GM18907 (cell line): ENCODE results near the gene REEP6.
A peak's percentile ranks its signal among the peaks of the same experiment; 100 is the strongest.
"Not testable (repeated sequence)": the region's sequence is repeated elsewhere in the genome, so short reads cannot be mapped to it uniquely, and the experiment has no call there.

Experiments
- ATAC-seq: cut with Tn5 transposase; IDR thresholded peaks from one replicate; pipeline ENCODE4 v1.9.1; 2021; ENCODE audit warnings: mild to moderate bottlenecking, moderate library complexity; ENCODE audit not compliant: unreplicated experiment

Gene REEP6

DNA sequence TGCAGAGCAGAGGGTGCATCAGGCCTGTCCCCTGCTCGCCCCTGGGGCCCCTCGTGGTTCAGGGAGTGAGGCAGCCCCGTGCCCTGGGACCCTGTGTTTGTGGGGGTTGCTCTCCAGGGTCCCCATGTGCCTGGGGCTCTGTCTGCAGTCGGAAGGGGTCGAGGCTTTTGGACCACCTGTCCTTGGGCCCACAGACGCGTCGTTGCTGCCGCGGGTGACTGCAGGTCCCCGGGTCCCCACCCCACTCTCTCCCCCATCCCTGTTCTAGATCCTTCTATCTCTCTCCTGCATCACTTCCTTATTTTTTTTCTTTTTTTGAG, 2.7 kb upstream of the REEP6 start:
- ATAC-seq = no peak

DNA sequence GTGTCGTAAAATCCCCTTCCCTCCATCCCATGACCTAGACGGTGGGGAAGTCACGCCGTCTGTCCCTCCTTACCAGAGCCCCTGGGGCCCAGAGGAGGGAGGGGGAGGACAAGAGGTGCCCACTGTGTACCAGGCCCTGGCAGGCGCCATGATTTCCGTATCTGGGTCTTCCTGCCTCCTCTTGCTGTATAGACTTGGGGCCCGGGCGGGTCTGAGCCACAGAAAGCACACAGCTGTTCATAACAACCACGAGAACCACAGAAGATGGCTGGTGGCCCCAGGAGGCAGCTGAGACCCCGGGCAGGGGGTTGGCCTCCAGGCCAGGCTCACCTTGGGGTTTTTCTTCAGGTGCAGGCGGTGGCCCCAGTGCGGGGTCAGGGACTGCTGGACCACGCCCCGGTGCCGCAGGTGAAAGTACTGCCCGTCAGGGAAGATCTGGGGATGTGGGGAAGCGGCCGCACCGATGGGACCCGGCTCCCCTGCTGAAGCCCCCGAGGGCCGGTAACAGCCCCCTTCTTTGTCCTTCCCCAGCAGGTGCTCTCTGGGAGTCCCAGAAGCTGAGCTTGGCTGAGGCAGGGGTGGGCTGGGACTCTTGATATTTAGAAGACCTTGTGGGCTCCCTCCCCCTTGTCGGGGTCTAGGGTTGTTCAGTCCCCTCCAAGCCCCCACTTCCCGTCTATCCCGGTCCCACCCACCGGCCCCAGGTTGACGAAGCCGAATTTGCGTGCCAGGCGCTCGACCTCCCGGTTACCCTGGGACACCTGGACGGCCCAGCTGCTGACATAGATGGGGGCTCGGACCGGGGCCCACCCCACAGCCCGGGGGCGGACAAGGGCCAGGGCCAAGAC, 1.3 kb upstream of the REEP6 start:
- peak; percentile 3 for ATAC-seq

DNA sequence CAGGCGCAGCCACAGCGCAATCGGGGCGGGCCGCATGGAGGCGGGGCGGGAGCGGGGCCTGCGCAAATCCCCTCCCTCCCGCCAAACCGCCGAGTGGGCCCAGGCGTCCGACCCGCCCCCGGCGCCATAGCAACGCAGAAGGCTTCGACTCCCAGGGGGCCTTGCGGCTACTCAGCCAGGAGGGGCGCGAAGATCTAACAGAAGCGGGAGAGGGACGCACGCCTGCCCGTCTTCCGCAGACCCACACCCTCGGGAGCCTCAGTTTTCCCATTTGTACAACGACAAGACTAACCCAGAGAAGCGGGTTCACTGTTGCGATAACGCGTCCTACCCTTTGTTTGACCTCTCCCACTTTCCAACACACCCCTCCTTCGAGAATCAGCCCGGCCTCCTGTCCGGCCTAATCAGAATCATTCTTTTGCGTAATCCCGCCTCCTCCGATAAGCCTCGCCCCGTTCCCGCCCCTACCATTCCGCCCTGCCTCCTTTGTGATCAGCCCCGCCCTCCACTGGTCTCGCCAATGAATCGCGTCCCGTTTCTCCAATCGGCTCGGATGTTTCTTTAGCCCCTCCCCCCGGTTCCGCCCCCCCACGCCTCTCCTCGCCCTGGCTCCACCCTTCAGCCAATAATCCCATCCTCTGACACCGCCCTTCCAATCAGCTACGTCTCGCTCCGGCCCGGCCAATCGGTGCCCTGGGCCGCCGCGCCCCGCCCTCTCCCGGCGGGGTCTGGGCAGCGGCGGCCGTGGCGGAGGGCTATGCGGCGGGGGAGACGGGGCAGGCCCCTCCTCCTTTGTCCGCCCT, 469 bp upstream of the REEP6 start, which contains the start of gene PCSK4:
Gene PCSK4, minus strand, starts transcription at position 40 of the 803 bp plus-strand sequence. Its CDS starts 4 bp downstream, at position 36.
- ATAC-seq = peak; percentile 73

DNA sequence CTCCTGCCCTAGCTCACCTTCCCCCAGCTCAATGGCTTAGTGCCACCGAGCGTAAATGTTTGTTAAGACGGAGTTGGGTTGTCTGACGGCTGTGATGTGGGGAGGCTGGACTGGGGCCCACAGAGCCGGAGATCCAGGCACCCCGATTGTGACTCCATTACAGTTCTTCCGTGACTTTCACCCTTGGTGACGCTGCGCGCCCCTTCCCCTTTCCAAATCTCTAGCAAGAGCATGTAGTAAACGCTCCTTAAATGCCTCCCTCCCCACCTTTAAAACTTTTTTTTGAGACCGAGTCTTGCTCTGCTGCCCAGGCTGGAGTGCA, 829 bp downstream of the REEP6 start:
- no peak for ATAC-seq

DNA sequence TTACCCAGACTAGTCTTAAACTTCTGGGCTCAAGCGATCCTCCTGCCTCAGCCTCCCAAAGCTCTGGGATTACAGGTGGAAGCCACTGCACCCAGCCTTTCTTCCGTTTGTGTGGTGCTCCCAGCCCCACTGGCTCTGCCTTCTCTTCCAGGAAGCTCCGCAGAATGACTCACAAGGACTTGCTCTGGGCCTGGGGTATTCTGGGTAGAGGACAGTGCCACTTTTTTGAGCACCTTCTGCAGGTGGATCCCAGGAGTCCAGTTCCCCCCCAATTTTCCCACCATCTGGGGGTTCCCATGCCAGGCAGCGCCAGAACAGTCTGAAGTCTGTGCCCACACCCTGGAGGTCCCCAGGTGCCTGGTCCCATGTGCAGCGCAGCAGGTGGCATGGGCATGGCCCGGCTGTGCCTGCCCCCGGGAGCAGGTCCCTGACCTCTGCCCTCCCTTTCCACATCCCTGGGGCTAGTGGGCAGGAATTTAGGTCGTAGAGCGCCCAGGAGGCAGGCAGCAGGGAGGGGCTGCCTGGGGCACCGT, 1.6 kb downstream of the REEP6 start:
- ATAC-seq = no peak

DNA sequence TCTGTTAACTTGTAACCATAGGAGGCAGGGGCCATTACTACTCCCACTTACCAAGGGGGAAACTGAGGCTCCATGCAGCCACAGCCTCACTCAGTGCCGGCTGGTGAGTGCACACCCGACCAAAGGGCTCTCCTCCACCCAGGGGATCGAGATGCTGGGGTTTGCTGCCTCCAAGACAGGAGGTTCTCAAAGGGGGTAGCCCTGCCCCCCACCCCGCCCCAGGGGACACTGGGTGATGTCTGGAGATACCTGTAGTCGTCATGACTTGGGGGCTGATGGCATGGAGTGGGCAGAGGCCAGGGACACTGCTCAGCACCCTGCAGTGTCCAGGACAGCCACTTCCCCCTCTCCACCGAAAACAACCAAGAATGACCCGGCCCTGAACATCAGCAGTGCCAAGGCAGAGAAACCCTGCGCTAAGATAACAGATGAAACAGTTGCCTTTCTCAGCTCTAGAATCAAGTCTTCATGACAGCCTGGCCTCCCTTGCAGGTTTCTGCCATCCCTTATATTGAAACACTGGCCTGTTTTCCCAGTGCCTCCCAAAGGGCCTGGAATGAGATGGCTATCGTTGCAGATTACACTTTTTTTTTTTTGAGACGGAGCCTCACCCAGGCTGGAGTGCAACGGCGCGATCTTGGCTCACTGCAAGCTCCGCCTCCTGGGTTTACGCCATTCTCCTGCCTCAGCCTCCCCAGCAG, 3.3 kb downstream of the REEP6 start:
- no peak for ATAC-seq

DNA sequence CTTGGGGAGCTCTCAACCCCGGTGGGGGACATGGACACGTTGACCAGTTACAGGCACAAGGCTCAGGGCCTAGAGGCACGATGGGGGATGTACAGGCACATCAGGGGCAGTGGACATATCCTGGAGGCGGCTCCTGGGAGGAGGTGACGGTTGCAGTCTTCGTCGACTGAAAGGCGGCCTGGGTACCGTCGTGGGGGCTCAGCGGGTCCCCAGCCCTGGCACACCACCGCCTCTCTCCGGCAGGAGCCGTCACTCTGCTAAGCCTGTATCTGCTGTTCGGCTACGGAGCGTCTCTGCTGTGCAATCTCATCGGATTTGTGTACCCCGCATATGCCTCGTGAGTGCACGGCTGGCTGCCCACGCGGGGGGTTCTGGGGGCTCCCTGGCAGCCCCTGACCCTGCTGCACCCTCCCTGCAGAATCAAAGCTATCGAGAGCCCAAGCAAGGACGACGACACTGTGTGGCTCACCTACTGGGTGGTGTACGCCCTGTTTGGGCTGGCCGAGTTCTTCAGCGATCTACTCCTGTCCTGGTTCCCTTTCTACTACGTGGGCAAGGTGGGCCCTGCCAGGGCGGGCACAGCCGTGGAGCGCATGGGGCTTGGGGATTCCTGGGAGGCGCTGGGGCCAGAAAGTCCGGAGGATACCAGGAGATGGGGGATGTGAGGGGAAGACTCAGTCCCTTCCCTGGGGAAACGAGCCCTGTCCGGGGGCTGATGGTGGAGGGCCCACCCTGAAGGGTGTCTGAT, 4.2 kb downstream of the REEP6 start:
- no peak for ATAC-seq

DNA sequence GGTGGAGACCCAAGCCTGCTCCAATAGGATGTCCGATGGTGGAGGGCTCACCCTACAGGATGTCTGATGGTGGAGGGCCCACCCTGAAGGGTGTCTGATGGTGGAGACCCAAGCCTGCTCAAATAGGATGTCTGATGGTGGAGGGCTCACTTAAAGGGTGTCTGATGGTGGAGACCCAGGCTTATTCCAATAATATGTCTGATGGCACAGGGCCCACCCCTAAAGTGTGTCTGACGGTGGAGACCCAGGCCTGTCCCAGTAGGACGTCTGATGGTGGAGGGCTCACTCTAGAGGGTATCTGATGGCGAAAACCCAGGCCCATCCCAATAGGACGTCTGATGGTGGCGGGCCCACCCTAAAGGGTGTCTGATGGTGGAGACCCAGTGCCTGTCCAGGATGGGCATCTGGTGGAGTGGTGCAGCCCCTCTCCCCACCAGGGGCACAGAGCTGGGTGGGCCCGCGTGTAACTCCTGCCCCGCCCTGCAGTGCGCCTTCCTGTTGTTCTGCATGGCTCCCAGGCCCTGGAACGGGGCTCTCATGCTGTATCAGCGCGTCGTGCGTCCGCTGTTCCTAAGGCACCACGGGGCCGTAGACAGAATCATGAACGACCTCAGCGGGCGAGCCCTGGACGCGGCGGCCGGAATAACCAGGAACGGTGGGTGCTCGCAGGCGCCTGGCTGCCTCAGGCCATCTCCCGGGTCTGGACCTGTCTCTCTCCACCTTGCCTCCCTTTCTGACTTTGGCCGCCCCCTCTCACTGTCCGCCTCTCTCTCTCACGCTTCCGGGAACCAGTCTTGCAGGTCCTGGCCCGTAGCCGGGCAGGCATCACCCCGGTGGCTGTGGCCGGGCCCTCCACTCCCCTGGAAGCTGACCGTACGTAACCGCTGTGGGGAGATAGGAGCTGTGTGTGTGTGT, 5.1 kb downstream of the REEP6 start:
- ATAC-seq = no peak

DNA sequence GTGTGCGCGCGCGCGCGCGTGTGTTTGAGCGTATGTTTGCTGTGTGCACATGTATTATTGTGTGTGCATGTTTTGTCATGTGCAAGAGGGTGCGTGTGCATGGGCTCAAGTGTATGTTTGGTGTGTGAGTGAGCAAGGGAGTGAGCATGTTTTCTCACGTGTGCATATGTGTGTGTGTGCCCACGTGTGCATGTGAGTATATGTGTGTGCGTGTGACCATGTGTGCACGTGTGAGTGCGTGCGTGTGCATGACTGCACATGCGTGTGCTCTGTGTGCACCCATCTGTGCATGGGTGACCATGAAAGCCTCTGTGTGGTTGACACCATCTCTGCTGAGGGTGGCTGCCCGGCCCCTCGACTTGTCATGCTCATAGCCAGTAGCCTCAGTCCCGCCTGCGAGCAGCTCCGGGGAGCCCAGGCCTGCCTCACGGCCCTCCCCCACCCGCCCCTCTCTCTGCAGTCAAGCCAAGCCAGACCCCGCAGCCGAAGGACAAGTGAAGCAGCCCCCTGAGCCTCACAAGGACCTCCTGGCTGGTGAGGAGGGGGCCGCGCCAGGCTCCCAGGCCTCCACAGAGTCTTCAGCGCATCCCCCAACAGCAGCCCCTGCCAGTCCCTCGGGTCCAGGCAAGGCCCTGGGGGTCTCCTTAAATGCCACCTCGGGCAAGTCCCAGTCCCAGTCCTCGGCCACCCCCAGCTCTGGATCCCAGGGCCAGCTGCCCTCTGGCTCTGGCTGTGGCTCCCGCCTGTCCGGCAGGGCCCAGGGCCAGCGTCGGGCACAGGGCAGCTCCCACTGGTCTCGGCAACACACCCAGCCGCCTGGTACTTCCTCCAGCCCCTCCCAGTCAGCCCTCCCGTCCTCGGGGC, 6.0 kb downstream of the REEP6 start:
- ATAC-seq = no peak

DNA sequence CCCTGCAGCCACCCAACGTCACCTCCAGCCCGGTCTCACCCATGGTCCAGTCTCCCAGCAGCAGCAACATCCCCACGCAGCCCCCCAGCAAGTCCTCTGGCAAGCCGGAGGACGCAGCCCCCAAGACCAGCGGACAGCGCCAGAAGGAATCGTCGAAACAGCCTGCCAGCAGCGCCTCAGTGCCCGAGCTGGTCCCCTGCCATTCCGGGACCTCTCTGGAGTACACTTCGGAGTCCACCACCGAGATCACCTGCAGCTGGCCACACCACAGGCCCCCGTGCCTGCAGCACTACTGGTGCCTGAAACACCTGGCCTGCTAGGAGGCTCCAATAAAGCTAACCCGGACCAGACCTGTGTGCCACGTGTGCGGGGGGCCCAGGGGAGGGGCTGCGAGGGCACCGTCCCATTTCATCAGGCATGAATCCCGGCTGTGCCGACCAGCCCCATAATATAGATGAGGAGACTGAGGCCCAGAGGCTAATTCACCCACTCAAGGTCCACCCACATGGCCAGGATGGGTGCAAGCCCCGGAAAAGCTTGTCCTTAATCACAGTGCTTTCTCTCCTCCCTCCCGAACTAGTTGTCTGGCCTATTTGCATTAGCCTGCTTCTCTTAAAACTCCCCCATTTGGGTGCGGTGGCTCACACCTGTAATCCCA, 6.7 kb downstream of the REEP6 start:
- ATAC-seq = no peak

DNA sequence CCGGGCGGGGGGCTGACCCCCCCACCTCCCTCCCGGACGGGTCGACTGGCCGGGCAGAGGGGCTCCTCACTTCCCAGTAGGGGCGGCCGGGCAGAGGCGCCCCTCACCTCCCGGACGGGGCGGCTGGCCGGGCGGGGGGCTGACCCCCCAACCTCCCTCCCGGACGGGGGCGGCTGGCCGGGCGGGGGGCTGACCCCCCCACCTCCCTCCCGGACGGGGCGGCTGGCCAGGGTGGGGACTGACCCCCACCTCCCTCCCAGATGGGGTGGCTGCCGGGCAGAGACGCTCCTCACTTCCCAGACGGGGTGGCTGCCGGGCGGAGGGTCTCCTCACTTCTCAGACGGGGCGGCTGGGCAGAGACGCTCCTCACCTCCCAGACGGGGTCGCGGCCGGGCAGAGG, 8.2 kb downstream of the REEP6 start:
- ATAC-seq = not testable (repeated sequence)

DNA sequence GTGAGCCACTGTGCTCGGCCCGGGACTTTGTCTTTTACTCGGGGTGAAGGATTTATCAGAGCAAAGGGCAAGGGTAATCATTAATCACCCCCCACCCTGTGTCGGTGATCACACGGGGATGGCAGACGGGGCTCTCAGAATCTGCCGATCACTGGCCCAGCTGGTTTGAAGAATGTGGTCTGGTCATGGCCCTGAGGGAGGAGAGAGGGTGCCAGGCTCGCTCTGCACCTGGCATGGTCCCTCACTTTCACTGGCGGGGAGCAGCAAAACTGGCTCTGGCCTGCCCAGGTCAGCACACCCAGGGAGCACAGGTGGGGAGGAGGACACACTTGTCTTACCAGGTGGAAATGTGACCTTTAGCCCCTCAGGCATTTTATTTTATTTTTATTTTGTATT, 10.2 kb downstream of the REEP6 start:
- ATAC-seq = no peak

DNA sequence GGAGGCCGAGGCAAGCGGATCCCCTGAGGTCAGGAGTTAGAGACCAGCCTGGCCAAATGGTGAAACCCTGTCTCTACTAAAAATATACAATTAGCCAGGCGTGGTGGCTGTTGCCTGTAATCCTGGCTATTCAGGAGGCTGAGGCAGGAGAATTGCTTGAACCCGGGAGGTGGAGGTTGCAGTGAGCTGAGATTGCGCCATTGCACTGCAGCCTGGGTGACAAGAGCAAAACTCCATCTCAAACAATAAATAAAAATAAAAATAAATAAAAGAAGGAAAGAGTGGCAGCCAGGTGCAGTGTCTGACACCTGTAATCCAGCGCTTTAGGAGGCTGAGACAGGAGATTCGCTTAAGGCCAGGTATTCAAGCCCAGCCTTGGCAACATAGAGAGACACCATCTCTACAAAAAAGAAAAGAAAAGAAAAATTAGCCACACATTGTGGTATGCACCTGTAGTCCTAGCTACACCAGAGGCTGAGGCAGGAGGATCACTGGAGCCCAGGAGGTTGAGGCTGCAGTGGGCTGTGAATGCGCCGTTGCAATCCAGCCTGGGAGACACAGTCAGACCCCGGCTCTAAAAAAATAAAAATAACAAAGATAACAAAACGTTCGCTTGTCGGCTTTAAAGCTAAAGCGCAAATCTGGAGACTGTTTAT, 11.6 kb downstream of the REEP6 start:
- ATAC-seq = no peak

DNA sequence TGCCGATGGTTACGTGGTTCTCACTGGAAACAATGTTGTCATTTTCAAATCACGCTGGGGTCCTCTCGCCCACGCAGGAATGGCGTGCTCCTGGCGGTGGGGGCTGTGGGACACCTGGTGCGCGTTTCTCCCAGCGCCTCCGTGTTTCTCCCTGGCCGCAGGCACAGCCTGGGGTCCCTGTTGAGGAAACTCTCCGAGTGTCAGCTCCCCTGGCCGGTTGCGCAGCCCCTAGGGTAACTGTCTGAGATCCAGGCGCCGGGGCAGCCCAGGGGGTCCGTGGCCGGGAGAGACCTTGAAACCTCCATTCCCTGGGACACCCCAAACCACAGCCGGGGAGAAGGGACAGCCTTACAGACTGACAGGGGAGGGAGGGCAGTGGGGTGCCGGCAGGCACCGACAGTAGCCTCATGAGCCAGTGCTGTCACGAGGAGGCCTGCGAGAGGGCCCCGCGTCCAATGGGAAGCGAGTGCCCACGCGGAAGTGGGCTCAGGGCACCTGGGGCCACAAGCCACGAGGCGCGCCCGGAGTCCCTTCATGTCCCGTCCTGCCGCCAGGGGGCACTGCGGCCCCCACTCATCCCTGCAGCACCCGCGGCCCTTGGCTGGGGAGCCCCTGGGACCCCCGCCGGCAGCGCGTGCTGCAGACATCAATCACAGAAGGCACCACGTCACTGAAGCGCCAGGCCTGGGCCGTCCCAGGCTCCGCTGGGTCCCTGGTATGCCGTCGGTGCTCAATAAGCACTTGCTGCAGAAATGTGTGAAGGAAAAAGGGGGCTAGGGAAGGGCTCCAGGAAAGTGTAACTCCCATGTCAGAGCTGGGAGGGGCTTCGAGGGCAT, 12.3 kb downstream of the REEP6 start:
- ATAC-seq = no peak

DNA sequence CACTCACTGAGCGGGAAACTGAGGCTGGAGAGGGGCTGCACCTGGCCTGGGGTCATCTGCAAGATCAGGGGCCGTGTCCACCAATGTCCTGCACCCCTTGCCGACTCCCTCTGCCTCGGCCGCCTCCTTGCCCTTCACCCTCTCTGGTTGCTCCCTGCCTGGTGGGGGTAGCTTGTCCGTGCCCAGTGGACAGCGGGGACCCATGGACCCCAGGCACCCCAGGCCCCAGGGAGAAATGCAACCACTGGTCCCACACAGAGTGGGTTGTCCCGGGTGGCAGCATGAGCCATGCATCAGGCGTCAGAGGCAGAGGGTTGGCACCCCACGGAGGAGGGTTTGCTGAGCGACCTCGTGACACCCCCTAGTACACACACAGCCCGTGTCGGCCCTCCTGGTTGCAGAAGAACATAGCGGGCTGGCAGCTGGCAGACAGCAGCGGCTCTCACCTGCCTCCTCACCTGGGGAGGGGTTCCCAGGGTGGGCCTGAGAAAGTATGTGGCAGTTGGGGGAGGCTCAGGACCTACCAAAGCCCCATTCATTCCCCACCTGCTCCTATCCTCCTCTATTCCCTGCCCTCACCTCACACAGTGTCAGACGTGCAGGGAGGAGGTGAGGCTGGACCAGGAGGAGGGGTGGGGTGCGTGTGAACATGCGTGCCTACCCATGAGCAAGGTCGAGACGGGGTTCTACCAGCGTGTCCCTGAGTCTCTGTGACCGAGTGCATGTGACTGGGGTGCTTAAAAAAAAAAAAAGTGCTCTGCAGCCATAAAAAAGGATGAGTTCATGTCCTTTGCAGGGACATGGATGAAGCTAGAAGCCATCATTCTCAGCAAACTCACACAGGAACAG, 13.2 kb downstream of the REEP6 start:
- no peak for ATAC-seq

DNA sequence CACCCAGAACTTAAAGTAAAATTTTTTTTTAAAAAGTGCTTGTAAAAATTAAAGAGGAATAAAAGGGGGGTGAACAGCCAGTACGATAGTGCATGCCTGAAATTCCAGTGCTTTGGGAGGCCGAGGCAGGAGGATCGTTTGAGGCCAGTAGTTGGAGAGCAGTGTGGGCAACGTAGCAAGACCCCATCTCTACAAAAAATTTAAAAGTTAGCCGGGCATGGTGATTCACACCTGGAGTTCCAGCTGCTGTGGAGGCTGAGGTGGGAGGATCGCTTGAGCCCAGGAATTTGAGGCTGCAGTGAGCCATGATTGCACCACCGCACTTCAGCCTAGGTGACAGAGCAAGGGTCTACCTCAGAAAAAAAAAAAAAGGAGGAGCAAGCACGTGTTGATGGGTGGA, 14.0 kb downstream of the REEP6 start:
- no peak for ATAC-seq
